ENCODE measurements around the gene RNF213.
A peak's percentile ranks its signal among the peaks of the same experiment; 100 is the strongest.

The RNF213 gene

GRCh38 chr17:80252871-80253270 is 7.8 kb upstream of the RNF213 start:
- DNase-seq (ENCODE audit: low read depth in 1 of 2, low spot score in 1 of 2): peak; percentile 39 to 70
- H3K27ac ChIP-seq (replicated peaks): no peak overlapping the region

GRCh38 chr17:80253631-80254395 is 6.8 kb upstream of the RNF213 start:
- no peak for DNase-seq (ENCODE audit: low read depth in 1 of 2, low spot score in 1 of 2)
- H3K27ac ChIP-seq (replicated peaks): no peak overlapping the region
- no peaks in the 10 kb centered on the region for H3K27me3 ChIP-seq (ENCODE audit: insufficient read depth, poor library complexity, severe bottlenecking)
- H3K4me3 ChIP-seq (replicated peaks; ENCODE audit: insufficient read depth, low read length): no peak overlapping the region
- TF ChIP-seq SPI1 (IDR thresholded peaks at IDR 0.05; ENCODE audit: borderline replicate concordance, low read depth) (no peak), GABPA (IDR thresholded peaks at IDR 0.05; ENCODE audit: low read depth) (no peak), REST (IDR thresholded peaks at IDR 0.05; ENCODE audit: insufficient replicate concordance, low read depth) (no peak), POLR2AphosphoS5 (IDR thresholded peaks at IDR 0.05; ENCODE audit: low read depth) (no peak), CTCF (IDR thresholded peaks at IDR 0.05; ENCODE audit: insufficient read depth, low read length) (no peak)

More at GRCh38 chr17:80252871-80253270, 7.8 kb upstream of the RNF213 start:
- TF ChIP-seq GABPA (IDR thresholded peaks at IDR 0.05; ENCODE audit: low read depth) (no peak), POLR2AphosphoS5 (IDR thresholded peaks at IDR 0.05; ENCODE audit: low read depth) (no peak), CTCF (IDR thresholded peaks at IDR 0.05; ENCODE audit: insufficient read depth, low read length) (peak; percentile 15)
- Histone ChIP-seq H3K4me3 (replicated peaks; ENCODE audit: insufficient read depth, low read length) (no peak overlapping the region), H3K27me3 (ENCODE audit: insufficient read depth, poor library complexity, severe bottlenecking) (no peaks in the 10 kb centered on the region)

- Histone ChIP-seq H3K4me3 (replicated peaks; ENCODE audit: insufficient read depth, low read length) (no peak overlapping the region), H3K27me3 (ENCODE audit: insufficient read depth, poor library complexity, severe bottlenecking) (no peaks in the 10 kb centered on the region), H3K27ac (replicated peaks) (no peak overlapping the region)
- no peak for TF ChIP-seq POLR2AphosphoS5 (IDR thresholded peaks at IDR 0.05; ENCODE audit: low read depth)
- no peak for TF ChIP-seq GABPA (IDR thresholded peaks at IDR 0.05; ENCODE audit: low read depth)
- no peak for TF ChIP-seq CTCF (IDR thresholded peaks at IDR 0.05; ENCODE audit: insufficient read depth, low read length)
- no peak for TF ChIP-seq SPI1 (IDR thresholded peaks at IDR 0.05; ENCODE audit: borderline replicate concordance, low read depth)
- no peak for TF ChIP-seq REST (IDR thresholded peaks at IDR 0.05; ENCODE audit: insufficient replicate concordance, low read depth)
- DNase-seq (ENCODE audit: low read depth in 1 of 2, low spot score in 1 of 2): peak; percentile 25 to 50
Measured at GRCh38 chr17:80254396-80255251, 6.0 kb upstream of the RNF213 start.
